Measurements from ENCODE around the gene CCNA1.

- TF ChIP-seq CTCF (conservative IDR thresholded peaks at IDR 0.05; ENCODE audit: low read length) (no peak), EZH2phosphoT487 (IDR thresholded peaks at IDR 0.05; ENCODE audit: borderline replicate concordance) (no peak)
These were observed 21.8 kb downstream of the CCNA1 start for GRCh38 chr13:36454121-36454520.
